ENCODE data around the gene CST1. TPM values are rescaled to one million over a fixed set of nuclear protein-coding genes. Genes with fewer than 3 reads are reported as not detected.
"Not testable (repeated sequence)": the region's sequence is repeated elsewhere in the genome, so short reads cannot be mapped to it uniquely, and the experiment has no call there.

The CST1 gene
- total RNA-seq, 1 donor from 2014 or later, result not detected

- TF ChIP-seq POLR2A (IDR thresholded peaks at IDR 0.05) (no peak), CTCF (IDR thresholded peaks at IDR 0.05) (no peak), POLR2AphosphoS5 (IDR thresholded peaks at IDR 0.05; ENCODE audit: insufficient read depth in 1 of 2, low read depth in 1 of 2) (no peak)
- intact Hi-C loops (cut with DNase I), result no loop called here
These were observed 14.8 kb upstream of the CST1 start for GRCh38 chr20:23765578-23765977.

GRCh38 chr20:23764630-23765029 lies 13.9 kb upstream of the CST1 start:
- H3K27me3 ChIP-seq; H3K4me3 ChIP-seq; H3K4me1 ChIP-seq; H3K36me3 ChIP-seq; H3K27ac ChIP-seq; H3K9me3 ChIP-seq; intact Hi-C loops (cut with DNase I); DNase-seq (ENCODE audit: extremely low spot score in 2 of 2): not testable (repeated sequence)

More at GRCh38 chr20:23765578-23765977, 14.8 kb upstream of the CST1 start:
- Histone ChIP-seq H3K36me3 (no peaks in the 10 kb centered on the region), H3K4me3 (no peak overlapping the region), H3K4me1 (no peaks in the 10 kb centered on the region), H3K27ac (no peak overlapping the region), H3K27me3 (no peaks in the 10 kb centered on the region), H3K9me3 (no peaks in the 10 kb centered on the region)
- DNase-seq (ENCODE audit: extremely low spot score in 2 of 2), result no peak

- no peak overlapping the region for H3K27ac ChIP-seq
- no peaks in the 10 kb centered on the region for H3K4me1 ChIP-seq
- peak in 1 of 2 donors; percentile 83 for DNase-seq (ENCODE audit: extremely low spot score in 2 of 2)
- no peaks in the 10 kb centered on the region for H3K9me3 ChIP-seq
- intact Hi-C loops (cut with DNase I), result no loop called here
- TF ChIP-seq POLR2A (IDR thresholded peaks at IDR 0.05) (no peak), POLR2AphosphoS5 (IDR thresholded peaks at IDR 0.05; ENCODE audit: insufficient read depth in 1 of 2, low read depth in 1 of 2) (no peak), CTCF (IDR thresholded peaks at IDR 0.05) (no peak)
- no peaks in the 10 kb centered on the region for H3K36me3 ChIP-seq
- no peak overlapping the region for H3K4me3 ChIP-seq
- H3K27me3 ChIP-seq, result no peaks in the 10 kb centered on the region
These were observed 12.6 kb upstream of the CST1 start for GRCh38 chr20:23763345-23763744.

- peak; percentile 65 to 90 for DNase-seq (ENCODE audit: extremely low spot score in 2 of 2)
- intact Hi-C loops (cut with DNase I), result no loop called here
- no peak for TF ChIP-seq POLR2AphosphoS5 (IDR thresholded peaks at IDR 0.05; ENCODE audit: insufficient read depth in 1 of 2, low read depth in 1 of 2)
- TF ChIP-seq POLR2A (IDR thresholded peaks at IDR 0.05), result no peak
- no peak for TF ChIP-seq CTCF (IDR thresholded peaks at IDR 0.05)
These were observed 8.7 kb upstream of the CST1 start for GRCh38 chr20:23759306-23759940.

GRCh38 chr20:23756792-23757191 lies 6.1 kb upstream of the CST1 start:
- intact Hi-C loops (cut with DNase I); DNase-seq (ENCODE audit: extremely low spot score in 2 of 2); H3K9me3 ChIP-seq; H3K4me3 ChIP-seq; H3K4me1 ChIP-seq; H3K27me3 ChIP-seq; H3K27ac ChIP-seq; H3K36me3 ChIP-seq: not testable (repeated sequence)

More at GRCh38 chr20:23759306-23759940, 8.7 kb upstream of the CST1 start:
- H3K9me3 ChIP-seq, result no peaks in the 10 kb centered on the region
- H3K27ac ChIP-seq, result no peak overlapping the region
- no peaks in the 10 kb centered on the region for H3K36me3 ChIP-seq
- no peak overlapping the region for H3K4me3 ChIP-seq
- H3K4me1 ChIP-seq, result no peaks in the 10 kb centered on the region
- no peaks in the 10 kb centered on the region for H3K27me3 ChIP-seq

- H3K27me3 ChIP-seq; H3K4me1 ChIP-seq; H3K27ac ChIP-seq; intact Hi-C loops (cut with DNase I); H3K9me3 ChIP-seq; H3K36me3 ChIP-seq; H3K4me3 ChIP-seq: not testable (repeated sequence)
- DNase-seq (ENCODE audit: extremely low spot score in 2 of 2), result peak in 1 of 2 donors; percentile 40
These were observed 4.4 kb upstream of the CST1 start for GRCh38 chr20:23755131-23755611.

Data from vagina (tissue), 2 donors.